ENCODE measurements around the gene NUP210L.

The NUP210L gene

DNA sequence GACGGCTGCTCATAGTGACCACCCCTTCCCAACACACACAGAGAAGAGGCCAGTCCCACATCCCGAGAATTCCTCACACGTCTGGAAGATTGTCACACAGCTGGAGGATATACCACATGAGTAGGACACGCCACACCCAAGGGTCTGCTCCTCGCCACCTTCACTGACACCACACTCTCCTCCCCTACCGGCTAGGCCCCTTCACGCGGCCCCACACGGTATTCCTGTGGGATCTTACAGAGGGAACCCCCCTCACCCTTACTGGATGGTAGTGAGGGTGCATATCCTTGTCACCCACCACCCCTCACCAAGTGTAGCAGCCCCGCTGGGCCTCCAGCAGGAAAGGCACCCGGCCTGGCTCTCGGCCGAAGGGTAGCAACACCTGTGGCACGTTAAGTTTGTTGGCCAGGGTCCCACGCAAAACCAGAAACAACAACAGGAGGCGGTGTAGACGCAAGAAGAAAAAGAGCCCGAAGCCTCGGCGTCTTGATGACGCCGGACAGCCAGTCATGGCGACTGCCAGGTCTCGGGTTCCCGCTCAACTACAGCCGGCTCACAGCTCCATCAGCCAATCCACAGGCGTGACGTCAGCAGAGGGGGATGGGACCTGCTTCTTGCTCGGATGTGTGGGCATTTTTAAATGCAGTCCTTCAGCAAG, at the start of gene NUP210L:
Gene NUP210L (minus strand): TSS at position 540 of the 658 bp plus-strand sequence.
- DNase-seq (ENCODE audit: low spot score) = no peak

- DNase-seq (ENCODE audit: low spot score) = no peak
Measured at GRCh38 chr1:154199563-154199879, 44.6 kb upstream of the NUP210L start.

GRCh38 chr1:154198756-154199562, 44.1 kb upstream of the NUP210L start:
- peak; percentile 56 for DNase-seq (ENCODE audit: low spot score)

DNA sequence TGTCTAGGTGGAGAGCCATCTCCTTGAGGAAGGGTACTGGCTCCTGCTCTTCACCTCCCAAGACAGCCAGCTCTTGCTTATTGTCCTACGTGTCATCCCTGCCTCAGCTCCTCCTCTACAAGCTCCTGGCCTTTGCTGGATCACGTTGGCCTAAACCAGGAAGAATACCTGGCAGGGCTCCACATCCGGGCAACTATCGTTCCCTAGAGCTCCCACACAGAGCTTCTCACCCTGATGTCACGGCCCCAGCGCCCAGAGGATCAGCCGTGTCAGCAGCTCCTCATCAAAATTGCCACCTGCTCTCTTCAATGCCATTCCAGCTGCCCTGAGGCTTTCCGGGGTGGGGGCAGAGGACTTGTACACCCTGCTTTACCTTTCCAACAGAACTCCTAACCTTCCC, 38.9 kb upstream of the NUP210L start:
- peak; percentile 59 for DNase-seq (ENCODE audit: low spot score)

DNA sequence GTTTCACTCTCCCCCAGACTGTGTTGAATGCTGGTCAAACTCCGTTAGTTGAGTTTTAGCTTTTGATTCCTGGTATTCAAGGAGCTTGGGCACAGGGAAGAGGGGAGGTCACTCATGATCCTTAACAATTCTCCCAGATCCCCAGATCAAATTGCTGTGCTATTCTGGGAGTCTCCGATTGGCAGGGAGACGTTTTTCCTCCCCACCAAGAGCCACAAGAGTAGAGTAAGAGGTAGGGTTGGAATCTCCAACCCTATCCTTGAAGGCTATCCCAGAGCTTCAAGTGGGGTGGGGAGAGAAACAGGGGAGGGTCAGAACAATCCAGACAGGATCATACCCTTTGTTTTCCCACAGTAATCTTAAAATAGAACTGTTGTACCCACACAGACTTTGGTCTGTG, 37.6 kb upstream of the NUP210L start:
- DNase-seq (ENCODE audit: low spot score) = no peak

- no peak for DNase-seq (ENCODE audit: low spot score)
Measured at GRCh38 chr1:154191990-154192461, 37.2 kb upstream of the NUP210L start, which contains the start of gene TPM3. Gene TPM3, minus strand, starts transcription at chr1:154192100. Its CDS starts 82 bp downstream, at chr1:154192018.

DNA sequence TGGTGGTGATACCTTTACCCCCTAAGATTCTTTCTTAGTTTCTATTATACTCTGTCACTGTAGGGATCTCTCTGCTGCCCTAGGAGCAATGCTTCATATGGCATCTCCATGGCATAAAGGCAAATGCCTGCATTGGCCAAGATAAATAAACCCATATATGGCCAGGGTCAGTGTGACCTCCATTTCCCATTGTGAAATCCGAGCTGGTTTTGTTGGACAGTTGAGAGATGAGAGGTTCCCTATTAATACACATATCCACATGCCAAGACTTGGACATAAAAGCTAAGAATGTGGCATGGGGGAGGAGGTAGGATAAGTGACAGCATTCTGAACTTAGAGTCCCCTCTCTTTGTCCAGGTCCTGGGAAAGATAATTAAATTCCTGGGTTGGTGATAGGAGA, 35.7 kb upstream of the NUP210L start:
- no peak for DNase-seq (ENCODE audit: low spot score)

GRCh38 chr1:154186852-154187501, 32.1 kb upstream of the NUP210L start:
- no peak for DNase-seq (ENCODE audit: low spot score)

DNA sequence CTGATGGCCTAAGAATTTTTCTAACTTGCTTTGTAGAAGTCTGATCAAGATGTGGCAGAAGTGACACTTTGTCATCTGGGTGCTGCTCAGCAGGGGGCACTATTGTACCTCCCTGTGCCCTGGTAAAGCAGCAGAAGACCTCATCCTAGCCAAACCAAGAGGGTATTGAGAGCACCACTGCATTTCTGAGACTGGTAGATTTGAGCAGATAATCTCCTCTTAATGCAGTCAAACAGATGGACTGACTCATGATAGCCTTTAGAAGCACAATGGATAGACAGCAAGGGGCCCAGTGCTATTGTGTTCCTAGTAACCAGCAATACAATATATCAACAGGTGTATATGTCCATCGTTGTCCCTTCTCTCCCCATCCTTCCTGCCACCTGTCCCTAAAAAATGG, 31.3 kb upstream of the NUP210L start:
- peak; percentile 42 for DNase-seq (ENCODE audit: low spot score)

DNA sequence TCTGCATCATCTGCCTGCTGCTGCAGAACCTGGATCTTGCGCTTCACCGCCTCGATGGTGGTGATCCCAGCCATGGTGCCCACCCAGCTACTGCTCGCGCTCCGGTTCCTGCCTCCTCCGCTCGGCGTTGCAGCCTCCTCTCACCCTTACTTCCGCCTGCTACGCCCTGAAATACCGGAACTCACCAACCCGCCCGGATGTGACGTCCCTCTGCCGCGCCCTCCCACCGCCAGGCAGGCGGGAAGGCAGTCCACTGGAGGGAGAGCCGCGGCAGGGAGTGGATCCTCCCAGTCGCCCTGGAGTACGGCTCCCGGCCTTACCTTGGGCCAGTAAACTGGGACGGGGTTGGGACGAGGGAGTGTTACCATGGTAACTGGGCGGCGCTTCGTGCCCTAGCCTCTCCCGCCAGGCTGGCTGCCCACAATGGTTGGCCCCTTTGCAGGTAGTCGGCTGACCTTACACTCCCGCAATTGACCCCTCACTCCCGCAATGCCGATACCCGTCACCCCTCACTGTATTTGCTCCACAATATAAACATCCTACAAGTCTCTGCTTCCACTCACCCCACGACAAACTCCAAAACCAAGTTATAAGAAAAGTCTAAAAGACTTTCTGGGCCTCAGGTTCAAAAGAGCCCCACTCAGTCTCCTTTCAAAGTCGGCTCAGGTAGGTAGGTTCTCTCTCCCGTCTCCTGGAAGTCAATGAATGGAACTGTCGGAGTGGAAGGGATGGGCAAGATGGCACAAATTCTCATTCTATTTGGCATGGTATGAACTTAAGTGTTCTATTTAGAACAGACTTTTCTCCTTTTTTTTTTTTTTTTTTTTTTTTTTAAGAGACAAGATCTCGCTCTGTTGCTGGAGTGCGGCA, 28.4 kb upstream of the NUP210L start:
- peak; percentile 98 for DNase-seq (ENCODE audit: low spot score)

GRCh38 chr1:154182344-154183045, 27.6 kb upstream of the NUP210L start:
- DNase-seq (ENCODE audit: low spot score) = peak; percentile 74

DNA sequence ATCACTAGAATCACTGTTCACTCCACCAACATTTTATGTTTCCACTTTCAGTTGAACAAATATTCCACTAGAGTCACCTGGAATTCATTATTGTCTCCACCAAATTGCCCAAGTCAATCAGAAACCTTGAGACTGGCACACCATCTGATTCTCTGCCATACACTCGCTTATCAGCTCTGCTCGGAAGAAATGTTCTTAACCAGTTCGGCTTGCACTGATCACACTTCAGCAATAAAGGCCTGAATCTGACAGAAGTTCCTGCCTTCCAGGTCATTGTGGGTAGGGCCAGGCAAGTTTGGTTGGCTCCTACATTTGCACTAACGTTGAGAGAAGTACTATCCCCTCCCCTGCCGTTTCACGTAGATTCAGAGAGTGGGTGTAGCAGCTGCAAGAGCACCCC, 27.1 kb upstream of the NUP210L start:
- no peak for DNase-seq (ENCODE audit: low spot score)

- DNase-seq (ENCODE audit: low spot score) = no peak
Measured at GRCh38 chr1:154179946-154180687, 25.2 kb upstream of the NUP210L start.

GRCh38 chr1:154178911-154179811, 24.3 kb upstream of the NUP210L start:
- DNase-seq (ENCODE audit: low spot score) = no peak

DNA sequence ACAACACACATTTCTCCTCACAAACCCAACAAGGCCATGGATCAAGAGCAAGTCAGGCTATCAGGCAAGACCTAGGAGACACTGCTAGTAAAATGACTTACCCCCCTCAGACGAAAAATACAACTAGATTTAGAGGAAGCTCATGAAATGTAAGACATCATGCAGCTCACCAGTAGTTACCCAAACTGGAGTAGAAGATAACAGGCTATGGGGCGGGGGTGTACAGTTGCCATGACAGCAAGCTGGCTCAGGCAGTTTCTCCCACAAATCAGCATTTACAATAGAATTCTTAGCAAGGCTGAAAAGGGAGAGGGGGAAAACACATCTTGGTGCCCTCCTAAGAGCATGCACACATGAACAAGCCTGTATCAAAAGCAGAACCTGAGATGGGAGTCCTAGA, 23.1 kb upstream of the NUP210L start:
- no peak for DNase-seq (ENCODE audit: low spot score)

DNA sequence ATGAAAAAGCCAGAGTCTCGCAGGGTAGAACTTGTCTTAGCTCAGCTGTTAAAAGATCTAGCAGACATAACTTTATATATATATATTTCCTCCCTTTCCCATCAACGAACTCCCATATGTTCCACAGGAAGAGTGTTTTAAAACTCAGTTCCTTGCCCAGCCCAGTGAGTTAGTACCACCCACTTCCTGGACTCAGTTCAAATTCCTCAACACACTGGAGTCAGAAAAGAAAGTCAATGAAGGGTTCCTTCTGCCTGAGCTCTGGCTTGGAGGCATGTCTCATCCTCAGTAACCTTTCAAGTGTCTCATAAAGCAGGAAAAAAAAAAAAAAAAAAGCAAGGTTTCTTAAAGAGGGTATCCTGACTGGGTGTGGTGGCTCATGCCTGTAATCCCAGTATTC, 21.5 kb upstream of the NUP210L start:
- DNase-seq (ENCODE audit: low spot score) = no peak

- no peak for DNase-seq (ENCODE audit: low spot score)
Measured at GRCh38 chr1:154174654-154175053, 19.8 kb upstream of the NUP210L start.

GRCh38 chr1:154171880-154172279, 17.0 kb upstream of the NUP210L start:
- DNase-seq (ENCODE audit: low spot score) = no peak

DNA sequence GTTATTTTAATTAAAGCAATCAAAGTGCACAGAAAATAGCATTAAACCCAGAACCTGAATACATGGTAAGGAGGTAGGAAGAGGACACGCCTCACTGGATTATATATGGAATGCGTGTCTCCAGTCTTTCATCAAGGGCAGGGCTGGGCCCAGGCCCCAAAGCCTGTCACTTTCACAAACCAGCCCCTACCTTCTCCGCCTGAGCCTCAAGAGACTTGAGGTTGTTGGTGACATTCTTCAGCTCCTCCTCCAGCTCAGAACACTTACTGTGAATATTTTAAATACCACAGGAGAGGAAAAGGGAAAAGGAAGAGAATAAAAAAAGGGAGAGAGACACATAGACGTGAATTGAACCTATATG, 16.3 kb upstream of the NUP210L start:
- no peak for DNase-seq (ENCODE audit: low spot score)

Measured in SW480 (cell line).